Activated CD4-positive, alpha-beta T cell treated with anti-CD3 and anti-CD28 coated beads, Interleukin-2, amount 50 U/mL, for 48 hours (primary cell): ENCODE measurements around the gene CASTOR2.
"Not testable (repeated sequence)": the region's sequence is repeated elsewhere in the genome, so short reads cannot be mapped to it uniquely, and the experiment has no call there.

Experiments used
- DNase-seq, 2 experiments: peaks; one replicate each; pipeline ENCODE4 v3.0.0-alpha.2; 2020

The CASTOR2 gene

DNA sequence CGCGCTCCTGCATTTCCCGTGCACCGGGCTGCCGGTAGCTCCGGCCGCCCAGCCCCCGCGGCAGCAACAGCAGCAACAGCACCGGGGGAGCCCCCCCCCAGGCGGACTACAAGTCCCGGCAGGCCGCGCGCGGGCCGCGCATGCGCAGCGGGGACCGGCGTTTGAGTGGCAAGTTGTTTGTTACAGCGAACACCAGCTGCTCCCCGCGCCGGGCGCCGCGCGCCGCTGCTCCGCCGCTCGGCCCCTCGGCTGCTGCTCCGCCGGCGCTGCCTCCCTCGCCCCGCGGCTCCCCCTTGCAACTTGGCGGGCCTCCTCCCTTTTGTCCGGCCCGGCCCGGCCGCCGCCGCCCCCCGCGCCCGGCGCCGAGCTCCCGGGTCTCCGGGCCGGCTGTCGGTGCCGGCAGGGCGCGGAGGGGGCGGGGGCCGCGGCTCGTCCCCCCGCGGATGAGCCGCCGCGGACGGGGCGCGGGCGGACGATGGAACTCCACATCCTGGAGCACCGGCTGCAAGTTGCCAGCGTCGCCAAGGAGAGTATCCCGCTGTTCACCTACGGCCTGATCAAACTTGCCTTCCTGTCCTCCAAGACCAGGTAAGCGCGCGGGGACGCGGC, at the start of gene CASTOR2:
Gene CASTOR2 (plus strand): TSS at position 195 of the 609 bp plus-strand sequence. CDS start 281 bp downstream, at position 476.
- DNase-seq: peak; percentile 69 to 77

DNA sequence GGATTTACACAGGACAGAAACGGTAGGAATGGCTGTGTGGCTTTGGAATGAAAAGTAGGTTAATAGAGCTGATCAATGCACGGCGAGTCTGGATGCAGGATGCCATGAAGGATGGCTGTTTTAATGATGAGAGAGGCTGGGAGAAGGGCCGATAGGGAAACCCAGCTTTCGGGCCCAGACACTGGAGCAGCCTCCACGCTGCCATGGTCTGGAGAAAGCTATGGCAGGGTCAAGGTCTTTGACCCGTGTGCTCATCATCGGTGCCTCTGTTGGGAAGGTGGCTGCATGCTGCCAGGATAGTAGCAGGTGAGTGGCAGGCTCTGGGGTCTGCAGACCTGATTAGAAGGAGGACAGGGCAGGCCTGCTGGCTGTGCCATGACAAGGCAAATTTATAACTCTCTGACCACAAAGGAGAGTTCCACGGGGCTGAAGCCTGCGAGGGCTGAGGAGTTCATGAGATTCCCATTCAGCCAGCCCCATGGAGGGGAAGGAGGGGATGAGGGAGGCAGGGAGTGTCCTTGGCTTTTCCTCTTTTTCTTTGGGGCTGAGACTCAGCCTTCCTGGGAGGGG, 42.1 kb upstream of the CASTOR2 start:
- DNase-seq: not testable (repeated sequence)

DNA sequence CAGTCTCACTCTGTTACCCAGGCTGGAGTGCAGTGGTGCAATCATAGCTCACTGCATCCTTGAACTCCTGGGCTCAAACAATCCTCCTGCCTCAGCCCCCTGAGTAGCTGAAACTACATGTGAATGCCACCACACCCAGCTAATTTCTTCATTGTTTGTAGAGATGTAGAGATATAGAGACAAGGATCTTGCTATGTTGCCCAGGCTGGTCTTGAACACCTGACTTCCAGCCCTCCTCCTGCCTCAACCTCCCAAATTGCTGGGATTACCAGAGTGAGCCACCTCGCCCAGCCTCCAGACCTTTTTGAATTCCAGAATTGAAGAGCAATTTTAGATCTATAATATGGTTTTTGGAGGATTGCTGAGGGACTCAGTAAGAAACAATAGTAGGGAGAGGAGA, 40.9 kb upstream of the CASTOR2 start:
- DNase-seq: not testable (repeated sequence)

DNA sequence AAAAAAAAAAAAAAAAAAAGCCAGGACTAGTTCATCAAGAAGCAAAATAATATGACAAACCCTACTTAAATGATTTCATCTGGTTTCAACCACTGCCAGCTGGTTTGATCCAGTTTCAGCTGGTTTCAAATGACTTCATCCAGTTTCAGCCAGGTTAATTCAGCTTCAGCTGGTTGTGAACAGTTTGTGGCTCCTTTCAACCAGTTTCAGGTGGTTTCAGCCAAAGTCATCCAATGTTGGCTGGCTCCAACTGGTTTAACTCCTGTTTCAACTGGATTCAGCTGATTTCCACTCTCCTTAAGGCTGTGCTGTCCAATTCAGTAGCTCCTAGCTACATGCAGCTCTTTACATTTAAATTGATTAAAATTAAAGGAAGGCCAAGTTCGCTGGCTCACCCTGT, 37.5 kb upstream of the CASTOR2 start:
- not testable (repeated sequence) for DNase-seq

DNA sequence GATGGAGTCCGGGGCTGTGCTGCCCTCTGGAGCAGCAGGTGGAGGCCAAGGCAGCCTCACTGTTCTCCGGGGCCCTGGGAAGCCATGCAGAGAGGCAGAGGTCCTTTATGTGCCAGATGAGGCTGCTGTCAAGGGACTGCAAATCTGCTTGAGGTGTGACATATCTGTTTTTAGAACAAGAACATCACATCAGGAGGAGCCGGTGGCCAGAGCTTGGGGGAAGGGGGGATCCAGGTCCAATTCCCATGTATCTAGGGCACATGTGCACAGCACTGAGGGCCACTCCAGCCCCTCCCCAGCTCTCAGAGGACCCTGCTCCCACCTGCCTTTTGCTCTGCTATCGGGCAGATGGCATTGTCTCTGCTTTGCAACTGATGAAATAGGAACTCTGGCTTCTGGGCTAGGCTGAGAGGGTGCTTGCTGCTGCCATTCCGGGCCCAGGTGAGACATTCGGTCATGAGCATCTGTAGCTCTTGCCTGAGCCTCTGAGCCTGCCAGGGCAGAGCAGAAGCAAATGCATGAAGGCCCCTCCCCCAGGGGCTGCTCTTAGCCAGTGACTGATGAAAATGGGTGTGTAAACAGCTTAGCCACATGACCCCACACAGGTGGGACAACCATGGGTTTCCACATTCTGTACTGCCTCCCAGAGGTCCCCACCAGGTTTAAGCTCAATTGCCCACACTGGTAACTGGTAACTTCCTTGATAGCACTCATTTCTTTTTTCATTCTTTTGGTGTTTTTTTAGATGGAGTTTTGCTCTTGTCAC, 32.8 kb upstream of the CASTOR2 start:
- DNase-seq: not testable (repeated sequence)

DNA sequence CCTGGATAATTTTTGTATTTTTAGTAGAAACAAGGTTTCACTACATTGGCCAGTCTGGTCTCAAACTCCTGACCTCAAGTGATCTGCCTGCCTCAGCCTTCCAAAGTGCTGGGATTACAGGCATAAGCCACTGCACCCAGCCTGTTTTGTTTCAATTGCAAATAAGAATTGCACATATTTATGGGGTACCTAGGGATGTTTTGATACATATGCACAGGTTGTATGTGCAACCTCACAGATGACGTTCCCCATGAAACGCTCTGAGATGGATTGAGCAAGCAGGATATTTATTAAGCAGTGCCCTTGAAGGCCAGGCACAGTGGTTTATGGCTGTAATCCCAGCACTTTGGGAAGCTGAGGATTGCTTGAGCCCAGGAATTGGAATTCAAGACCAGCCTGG, 25.1 kb upstream of the CASTOR2 start:
- not testable (repeated sequence) for DNase-seq

DNA sequence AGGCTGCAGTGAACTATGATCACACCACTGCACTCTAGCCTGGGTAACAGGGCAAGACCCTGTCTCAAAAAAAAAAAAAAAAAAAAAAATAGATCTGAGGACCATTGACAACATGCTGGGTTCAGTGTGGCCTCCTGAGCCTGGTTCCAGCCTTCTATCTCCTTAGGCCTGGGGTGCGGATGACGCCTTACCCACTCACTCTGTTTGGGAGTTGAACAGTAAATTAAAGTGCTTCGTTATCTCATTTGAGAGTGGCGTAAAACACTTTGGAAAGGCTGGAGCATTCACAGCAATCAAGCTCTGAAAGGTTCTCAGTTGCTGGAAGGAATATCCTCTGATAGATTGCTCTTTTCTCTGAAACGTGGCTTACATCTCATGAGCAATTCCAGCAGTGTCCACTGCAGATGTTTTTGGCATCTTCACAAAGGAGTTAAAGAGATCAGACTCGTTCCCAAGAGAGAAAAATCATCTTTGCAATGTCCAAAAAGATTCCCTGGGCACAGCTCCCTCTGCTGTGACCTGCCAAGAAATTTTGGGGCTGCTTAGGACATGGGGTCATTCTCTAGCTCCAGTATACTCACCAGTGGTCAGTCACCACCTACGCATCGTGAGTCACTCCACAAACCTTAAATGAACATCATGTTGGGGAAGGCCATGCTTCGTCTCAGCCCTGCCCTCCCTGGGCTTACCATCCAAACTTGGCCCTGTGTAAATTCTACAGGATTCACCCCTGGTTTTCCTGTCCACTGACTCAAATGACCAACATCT, 23.0 kb upstream of the CASTOR2 start:
- DNase-seq: not testable (repeated sequence)

DNA sequence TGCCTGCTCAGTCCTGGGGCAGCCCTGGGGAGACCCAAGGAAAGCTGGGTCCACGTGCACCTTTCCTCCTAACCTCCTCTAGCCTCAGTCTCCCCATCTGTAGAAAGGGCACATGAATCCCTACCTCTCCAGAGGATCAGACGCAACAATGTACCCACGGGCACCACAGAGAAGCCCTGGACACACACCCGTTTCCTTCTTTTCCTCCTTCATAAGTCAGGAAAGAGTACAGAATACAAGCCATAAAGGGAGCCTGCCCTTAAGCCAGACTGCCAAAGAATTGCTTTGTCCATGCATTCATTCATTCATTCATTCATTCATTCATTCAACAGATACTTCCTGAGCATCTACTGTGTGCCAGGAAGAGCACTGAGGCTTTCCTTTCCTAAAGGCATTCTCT, 20.6 kb upstream of the CASTOR2 start:
- not testable (repeated sequence) for DNase-seq

DNA sequence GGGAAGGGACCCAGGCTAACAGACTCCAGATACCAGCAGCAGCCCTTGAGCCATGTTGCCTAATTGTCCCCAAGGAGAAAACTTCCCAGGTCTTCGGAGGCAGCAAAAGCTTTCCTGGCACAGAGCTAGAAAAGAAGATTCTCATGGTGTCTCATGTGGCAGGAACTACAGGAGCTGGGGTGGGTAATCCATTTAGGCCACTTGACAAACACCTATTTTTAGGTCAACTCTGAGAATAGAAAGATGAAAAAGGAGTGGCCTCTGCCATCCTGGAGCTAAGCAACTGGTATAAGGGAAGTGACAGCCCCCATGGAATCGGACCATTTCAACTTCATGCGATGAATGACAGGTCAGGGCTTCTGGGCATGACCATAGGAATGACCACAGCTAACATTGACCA, 16.8 kb upstream of the CASTOR2 start:
- DNase-seq: not testable (repeated sequence)

DNA sequence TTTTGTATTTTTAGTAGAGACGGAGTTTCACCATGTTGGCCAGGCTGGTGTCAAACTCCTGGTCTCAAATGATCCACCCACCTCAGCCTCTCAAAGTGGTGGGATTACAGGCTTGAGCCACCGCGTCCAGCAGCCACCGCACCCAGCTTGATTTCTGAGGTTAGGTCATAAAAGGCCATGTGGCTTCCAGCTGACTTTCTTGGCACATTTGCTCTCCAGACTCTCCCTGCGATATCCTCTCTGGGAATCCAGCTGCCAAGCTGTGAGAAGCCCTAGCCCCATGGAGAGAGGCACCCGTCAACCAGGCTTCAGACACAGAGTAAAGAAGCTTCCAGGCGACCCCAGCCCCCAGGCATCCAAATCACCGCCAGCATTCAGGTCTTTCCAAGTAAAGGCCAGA, 10.7 kb upstream of the CASTOR2 start:
- DNase-seq: not testable (repeated sequence)

DNA sequence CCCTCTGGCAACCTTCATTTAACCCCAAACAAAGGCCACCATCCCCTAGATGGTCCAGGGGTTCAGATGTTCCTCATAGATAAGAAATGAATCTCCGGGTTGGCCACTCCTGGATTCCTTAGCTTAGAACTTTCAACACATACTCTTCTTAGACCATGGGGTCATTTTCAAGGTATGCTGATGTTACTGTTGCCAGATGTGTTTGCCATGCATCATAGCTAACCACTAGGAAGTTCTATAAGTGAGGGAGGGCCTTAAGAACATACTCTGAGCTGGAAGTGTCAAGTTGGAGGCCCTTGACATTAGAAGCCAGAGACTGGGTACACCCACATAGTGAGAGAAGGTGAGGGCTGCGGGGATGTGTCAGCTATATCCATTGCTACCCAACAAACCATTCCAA, 6.2 kb upstream of the CASTOR2 start:
- not testable (repeated sequence) for DNase-seq

DNA sequence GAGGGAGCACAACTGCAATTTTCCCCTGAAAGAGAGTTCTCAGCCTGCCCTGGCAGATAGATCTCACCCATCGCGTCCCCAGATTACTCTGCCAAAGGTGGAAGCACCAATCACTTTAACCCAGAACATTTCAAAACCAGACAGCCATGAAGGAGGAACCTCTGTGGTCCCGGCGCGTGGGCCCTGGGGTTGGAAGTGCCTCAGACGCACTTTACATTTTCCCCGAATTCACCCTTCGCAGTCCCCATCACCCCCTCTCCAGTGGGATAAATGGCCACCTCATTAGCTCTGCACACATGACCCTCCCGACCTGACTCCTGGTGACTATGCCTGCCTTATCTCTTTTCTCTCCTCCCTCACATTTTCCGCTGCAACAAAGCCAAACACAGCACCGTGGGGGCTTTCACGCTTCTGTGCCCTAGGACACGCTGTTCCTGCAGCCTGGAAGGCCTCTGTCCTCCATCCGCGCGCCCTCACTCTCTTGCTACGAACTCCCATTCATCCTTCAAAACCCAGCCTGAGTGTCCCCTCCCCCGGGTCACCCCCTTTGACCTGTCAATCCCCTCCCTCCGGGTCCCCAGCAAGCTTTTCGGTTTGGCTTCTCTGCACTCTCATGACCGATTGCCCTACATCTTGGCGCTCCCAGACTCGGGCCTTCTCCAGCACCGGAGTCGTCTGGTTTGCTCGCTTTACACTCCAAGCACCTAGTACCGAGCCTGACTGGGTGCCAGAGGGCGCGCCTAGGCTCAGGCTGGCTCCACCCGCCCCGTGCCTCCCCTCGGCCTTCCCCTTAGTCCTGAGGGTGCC, 598 bp upstream of the CASTOR2 start:
- DNase-seq: peak in 1 of 2 experiments; percentile 6

DNA sequence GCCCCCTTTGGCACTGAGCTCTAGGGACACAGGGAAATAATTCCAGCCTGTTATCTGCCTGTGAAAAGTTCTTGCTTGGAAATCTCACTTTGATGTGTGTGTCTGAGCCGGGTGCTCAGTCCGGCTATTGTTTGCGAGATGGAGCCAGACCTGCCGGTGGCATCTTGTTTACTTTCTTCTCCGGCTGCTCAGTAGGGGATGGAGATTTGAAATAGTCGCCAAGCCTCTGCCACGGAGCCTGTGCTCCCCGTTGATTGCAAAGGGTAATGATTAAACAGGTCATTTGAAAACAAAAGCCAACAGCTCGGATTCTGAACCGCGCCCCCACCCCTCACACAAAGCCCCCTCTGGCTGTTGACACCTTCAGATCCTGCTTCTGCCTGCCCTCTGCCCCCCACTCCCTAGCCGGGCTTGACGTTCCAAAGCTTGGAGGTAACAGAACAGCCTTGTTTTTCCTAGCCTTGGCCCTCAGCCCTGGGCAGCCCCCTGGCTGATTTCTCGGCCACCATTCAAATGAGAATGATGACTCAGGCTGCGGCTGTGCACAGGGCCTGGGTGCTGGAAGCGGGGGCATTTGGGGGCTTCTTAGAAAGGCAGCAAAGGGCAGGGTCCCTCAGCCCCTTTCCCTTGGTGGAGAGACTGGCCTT, 1.8 kb downstream of the CASTOR2 start:
- DNase-seq: not testable (repeated sequence)

DNA sequence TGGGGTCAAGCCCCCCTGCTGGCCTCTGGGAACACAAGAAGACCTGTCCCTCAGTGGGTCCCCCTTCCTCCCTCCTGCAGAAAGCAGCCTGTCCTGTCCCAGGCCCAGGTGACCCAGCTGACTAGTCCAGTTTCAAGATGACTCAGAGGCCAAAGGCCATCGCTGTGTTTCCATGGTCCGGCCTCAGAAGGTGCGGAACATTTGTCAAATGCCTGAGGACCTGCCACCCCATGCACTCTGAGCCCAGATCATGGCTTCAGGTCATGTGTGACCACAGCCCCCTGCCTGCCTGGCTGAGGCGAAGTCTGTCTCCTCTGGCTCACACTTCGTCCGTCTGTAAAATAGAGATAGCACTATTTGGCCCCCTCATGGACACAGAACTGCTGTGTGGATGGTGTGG, 2.4 kb downstream of the CASTOR2 start:
- not testable (repeated sequence) for DNase-seq

DNA sequence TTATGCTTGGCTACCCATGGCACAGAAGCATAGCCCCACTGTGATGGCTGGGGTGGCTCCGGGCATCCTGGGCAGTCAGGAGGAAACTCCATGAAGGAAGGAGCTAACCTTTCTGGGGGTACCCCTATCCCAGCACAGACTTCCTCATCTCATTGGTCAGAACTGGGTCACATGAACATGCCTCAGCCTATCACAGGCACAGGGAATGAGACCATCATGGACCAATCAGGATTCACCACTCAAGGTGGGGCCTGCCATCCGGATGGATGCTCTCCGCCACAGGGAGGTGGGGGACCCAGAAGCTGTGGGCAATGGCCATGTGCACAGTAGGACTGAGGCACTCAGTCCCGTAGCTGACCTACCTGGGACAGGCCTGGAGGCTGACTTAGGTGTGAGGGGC, 6.9 kb downstream of the CASTOR2 start:
- not testable (repeated sequence) for DNase-seq

DNA sequence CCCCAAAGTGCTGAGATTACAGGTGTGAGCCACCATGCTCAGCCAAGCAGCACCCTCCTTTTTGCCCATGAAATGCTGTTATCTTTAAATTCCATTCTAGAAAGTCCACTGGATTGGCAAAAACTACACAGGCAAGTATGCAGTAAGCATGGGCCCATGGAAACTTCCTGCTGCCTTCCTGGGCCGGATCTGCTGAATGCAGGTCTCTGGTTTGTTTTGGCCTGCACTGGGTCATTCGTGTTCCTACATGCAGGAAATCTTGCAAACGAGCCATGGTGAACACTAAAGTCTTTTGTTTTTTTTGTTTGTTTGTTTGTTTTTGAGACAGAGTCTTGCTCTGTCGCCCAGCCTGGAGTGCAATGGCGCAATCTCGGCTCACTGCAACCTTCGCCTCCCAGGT, 7.9 kb downstream of the CASTOR2 start:
- DNase-seq: not testable (repeated sequence)

DNA sequence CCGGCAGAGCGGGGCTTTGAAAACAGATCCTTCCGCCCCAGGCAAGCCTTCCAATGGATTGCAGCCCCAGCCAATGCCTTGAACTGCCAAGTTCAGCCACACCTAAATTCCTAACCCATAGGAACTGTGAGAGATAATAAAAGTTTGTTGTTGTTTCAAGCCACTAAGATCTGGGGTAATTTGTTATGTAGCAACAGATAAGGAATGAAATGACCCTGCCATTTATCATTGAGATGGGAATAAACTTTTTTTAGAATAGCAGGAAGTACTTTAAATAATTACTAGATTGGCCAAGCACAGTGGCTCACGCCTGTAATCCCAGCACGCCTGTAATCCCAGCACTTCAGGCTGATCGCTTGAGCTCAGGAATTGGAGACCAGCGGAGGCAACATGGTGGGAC, 11.5 kb downstream of the CASTOR2 start:
- DNase-seq: not testable (repeated sequence)

DNA sequence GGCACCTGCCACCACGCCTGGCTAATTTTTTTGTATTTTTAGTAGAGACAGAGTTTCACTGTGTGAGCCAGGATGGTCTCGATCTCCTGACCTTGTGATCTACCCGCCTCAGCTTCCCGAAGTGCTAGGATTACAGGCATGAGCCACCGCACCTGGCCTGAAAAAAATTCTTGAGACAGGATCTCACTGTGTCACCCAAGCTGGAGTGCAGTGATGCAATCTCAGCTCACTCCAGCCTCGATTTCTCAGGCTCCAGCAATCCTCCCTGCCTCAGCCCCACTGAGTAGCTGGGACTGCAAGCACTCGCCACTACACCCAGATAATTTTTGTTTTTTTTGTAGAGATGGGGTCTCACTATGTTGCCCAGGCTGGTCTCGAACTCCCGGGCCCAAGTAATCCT, 13.0 kb downstream of the CASTOR2 start:
- not testable (repeated sequence) for DNase-seq

DNA sequence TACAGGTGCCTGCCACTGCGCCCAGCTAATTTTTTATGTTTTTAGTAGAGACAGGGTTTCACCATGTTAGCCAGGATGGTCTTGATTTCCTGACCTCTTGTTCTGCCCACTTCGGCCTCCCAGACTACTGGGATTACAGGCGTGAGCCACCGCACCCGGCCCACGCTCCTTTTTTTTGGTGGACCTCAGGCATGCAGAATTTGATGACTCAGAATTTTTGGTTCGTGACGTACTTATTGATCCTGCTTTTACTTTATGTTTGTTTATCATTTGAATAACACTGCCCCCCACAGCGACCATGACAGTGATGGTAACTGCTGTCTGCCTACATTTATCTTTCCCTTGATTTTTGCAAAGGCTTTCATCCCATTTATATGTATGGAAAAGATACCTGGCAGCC, 23.9 kb downstream of the CASTOR2 start:
- DNase-seq: not testable (repeated sequence)

DNA sequence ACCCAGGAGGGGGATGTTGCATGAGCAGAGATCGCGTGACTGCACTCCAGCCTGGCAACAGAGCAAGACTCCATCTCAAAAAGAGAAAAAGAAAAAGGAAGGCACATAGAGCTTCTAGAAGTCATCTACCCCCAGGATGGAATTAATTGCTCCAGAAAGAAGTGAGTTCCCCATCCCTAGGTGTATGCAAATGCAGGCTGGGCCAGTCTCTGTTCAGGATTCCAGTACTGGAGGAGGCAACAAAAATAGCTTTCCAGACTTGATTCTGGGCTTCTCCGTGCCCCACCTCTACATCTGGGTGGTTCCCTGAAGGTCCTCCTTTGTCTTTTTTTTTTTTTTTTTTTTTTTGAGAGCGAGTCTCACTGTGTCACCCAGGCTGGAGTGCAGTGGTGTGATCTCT, 28.6 kb downstream of the CASTOR2 start:
- no peak for DNase-seq

DNA sequence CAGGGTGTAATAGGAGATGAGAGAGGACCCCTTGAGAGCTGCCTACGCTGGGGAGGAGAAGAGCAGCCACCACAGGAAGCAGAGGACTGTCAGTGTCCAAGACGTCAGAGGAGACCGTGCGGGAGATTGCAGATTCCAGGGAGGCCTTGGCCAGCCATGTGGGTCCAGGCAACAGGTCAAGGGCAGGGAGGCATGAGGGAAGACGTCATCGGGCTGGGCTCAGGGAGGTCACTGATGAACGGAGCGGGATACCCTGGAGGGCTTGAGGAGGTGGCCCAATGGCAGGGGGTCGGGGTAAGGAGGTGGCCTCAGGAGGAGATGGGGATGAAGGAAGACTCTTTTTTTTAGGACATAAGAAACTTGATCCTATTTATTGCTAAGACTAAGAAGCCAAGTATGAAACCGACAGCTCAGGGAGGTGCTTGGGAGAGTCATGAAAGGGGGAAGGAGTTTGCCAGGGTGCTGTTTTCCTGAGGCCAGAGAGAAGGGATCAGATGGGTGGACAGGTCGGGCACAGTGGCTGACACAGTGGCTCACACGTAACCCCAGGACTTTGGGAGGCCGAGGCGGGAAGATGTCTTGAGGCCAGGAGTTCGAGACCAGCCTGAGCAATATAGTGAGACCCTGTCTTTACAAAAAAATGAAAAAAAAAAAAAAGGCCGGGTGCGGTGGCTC, 30.5 kb downstream of the CASTOR2 start:
- not testable (repeated sequence) for DNase-seq
